Globus pallidus (tissue), 1 donor: Measurements from ENCODE around the gene EXOC6.
"Not testable (repeated sequence)": the region's sequence is repeated elsewhere in the genome, so short reads cannot be mapped to it uniquely, and the experiment has no call there.

Experiments
- DNase-seq: peaks from one replicate; pipeline ENCODE4 v3.0.0-alpha.2; 2015; ENCODE audit warnings: low spot score

The EXOC6 gene

DNA sequence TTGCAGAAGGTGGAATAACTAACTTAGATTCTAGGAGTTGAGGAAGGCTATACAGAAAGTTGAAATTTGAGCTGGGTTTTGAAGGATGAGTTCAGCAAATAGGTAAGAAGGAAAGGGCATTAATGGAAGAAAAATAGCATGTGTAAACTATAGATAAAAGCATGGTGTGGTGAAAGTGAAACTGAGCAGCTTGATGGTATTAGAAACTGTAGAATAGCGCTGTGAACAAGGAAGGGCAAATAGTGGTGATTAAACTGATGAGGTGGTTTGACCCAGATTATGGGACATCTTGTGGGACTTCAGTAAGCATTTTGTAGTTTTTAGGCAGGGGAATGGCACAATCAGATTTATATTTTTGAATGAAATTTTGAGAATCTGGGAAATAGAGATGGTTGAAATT, 90.5 kb downstream of the EXOC6 start:
- DNase-seq = no peak

DNA sequence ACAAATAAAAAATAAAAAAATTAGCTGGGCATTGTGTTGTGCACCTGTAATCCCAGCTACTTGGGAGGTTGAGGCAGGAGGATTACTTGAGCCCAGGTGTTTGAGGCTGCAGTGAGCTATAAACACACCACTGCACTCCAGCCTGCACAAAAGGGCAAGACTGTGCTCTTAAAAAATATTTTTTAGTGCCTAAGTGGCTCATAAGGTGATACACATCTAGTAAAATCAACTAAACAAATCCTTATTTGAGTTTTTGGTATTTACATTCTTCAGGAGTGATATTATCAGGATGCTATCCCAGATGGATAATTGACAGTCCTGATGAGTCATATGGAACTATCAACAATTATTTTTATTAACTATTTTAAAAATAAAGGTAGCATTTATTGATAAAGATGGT, 93.9 kb downstream of the EXOC6 start:
- no peak for DNase-seq

GRCh38 chr10:92946491-92946890, 98.2 kb downstream of the EXOC6 start:
- no peak for DNase-seq

GRCh38 chr10:92952573-92952972, 104.3 kb downstream of the EXOC6 start:
- DNase-seq = not testable (repeated sequence)

GRCh38 chr10:92957223-92958010, 109.1 kb downstream of the EXOC6 start:
- DNase-seq = no peak

DNA sequence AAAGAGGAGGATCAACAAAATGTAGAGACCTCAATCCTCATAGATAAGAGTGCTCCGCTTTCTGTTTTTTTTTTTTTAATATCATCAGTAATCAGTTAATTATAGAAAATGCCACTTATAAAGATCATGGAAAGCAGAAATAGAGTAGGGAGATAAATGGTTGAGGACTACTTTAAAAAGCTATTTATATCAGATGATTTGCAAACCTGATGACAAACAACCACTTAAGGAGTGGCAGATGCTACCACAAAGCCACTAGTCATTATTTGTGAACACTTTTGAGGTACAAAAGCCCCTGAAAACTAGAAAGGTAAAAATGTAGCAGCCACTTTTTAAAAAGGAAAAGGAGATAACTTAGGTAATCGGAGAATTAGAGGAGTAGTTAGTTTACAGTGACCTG, 113.3 kb downstream of the EXOC6 start:
- DNase-seq = no peak

DNA sequence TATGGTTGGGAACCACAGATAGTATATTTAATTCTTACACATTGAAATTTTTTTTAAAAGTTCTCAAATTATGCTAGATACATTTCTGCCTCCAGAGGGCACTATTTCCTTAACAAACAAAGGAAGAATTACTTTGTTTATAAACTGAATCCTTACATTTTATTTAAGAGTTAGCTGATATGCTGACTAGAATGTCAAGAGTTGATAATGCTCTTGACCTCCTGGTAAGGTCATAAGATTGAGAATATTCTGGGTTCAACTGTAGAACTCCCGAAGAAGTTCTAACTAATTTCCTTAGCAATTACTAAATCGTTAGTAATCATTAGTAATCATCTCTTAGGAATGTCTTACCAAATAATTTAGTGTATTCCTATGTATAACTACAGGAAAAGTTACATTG, 117.0 kb downstream of the EXOC6 start:
- no peak for DNase-seq

DNA sequence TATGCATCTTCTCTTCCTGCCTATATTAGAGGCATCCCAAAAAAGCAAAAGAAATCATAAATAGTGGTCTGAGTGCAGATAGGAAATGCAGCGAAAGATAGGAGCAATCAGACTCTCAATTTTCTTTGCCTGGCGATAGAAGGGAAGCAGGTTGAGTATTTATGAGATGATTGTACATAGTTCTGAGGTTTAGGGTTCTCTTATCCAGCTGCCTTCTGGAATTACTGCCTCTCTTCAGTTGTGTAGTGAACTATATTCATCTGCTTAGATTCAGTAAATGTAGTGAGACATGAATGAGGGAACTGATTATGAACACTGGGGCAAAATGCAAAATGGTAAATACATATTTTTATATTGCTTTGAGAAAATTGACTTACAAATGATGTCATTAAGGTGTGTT, 119.3 kb downstream of the EXOC6 start:
- DNase-seq = no peak

GRCh38 chr10:92969151-92969550, 120.8 kb downstream of the EXOC6 start:
- DNase-seq = no peak

- DNase-seq = no peak
Measured at GRCh38 chr10:92970301-92971070, 122.2 kb downstream of the EXOC6 start.

GRCh38 chr10:92972066-92972870, 123.9 kb downstream of the EXOC6 start:
- no peak for DNase-seq

DNA sequence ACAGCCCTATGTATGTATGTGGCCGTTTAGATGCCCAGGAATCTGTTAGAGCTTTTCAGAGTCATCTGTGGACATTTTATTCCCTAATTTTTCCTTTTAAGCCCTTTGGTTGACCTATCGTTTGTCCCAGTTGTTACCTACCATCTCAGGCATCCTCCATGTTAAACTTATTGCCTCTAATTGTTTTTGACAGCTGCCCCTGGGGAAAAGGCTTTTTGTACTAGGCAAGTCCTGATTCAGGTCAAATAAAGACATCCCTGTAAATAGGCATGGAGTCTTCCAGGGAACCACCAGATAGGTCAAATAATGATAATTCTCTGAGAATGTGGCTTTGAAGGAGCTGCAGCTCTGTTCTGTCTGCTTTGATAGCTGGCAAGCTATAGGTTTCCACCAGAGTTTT, 124.6 kb downstream of the EXOC6 start:
- DNase-seq = no peak

DNA sequence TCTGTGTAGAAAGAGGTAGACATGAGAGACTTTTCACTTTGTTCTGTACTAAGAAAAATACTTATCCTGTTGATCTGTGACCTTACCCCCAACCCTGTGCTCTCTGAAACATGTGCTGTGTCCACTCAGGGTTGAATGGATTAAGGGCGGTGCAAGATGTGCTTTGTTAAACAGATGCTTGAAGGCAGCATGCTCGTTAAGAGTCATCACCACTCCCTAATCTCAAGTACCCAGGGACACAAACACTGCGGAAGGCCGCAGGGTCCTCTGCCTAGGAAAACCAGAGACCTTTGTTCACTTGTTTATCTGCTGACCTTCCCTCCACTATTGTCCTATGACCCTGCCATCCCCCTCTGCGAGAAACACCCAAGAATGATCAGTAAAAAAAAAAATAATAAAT, 128.0 kb downstream of the EXOC6 start:
- not testable (repeated sequence) for DNase-seq

DNA sequence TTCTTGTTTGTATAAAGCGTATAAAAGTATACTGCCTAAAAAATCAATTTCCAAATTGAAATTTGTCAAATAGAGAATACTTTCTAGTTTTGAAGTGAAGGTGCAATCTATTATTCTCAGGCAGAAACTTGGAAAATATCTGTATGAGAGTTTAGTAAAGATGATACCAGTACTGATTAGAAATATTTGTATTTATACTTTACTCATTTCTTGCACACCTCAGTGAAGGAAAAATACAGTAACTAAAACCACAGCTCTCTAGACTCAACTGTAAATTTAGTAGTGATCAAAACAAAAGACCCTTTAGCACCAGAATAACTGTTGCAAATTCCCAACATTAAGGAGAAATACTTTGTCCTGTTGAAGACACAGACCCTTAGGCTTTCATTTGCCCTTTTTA, 140.9 kb downstream of the EXOC6 start:
- no peak for DNase-seq

DNA sequence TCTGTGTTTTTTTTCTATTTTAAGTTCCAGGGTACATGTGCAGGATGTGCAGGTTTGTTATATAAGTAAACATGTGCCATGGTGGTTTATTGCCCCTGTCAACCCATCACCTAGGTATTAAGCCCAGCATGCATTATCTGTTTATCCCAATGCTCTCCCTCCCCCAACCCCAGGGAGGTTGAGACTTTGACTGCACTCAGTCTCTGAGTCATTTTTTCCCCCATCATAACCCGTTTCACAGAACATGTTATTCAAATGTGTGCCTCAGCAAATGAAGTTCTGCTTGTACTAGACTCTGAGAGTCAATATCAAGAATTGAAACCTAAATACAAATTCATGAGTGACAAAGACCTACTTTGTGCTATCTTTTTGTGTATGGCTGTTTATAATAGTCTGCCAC, 142.3 kb downstream of the EXOC6 start:
- DNase-seq = no peak

GRCh38 chr10:92991513-92991912, 143.2 kb downstream of the EXOC6 start:
- DNase-seq = no peak

DNA sequence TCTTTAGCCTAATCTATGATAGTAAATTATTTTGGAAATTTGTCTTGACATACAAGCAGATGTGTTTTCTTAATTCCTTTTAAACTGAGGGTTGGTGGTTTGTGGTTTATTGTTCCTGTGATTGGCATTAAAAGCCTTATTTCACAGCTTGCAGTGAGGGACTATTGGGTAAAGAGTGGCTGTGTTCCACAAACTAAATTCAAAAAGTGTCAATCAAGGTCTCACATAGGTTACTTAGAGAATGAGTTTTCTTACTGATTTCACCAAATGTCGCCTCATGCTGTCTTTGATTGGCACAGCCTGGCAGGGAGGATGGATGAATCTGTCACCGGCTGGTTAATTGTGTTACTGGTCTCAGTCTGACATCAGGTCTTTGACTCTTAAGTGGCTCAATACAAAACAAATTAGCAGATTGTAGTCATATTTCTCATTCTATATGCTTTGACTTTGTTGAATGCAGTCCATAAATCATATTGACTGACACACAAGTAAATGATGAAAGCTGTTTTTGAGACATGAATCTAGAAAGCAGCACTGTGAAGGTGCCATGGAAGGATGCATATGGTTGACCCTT, 145.5 kb downstream of the EXOC6 start:
- DNase-seq = no peak

DNA sequence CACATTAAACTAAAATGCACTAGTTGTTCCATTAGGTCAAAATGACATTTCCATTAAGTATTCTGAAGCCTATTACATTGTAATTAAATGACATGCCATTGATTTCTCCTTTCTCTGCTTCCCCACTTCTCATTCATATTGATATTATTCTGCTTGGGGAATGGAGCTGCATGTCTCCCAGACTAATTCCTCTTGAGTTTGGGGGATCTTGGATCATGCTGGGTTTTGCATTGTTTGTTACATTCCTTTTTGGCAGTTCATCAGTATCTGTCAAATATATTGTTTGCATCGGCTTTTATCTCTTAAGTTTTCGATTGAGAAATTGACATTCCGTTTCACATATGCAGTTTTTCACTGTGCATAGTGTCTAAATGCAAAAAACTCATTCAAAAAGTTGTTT, 147.2 kb downstream of the EXOC6 start:
- DNase-seq = no peak

DNA sequence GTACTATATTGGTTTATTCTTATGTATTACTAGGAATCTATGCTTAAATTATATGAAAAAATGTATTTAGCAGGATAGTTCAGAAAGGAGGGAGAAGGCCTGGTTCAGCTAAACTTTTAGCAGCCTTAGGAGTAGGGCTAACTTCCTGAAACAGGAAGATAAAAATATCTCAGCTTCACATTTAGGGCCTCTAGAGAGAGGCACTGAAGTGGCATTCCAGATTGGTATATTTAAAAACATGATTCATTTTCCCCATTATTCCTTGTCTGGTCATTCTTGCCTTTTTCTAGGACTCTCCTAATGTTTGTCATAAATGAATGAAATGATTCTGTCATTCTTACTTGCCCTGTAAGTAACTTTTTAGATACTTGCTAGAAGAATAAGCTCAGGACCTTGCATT, 149.3 kb downstream of the EXOC6 start:
- DNase-seq = no peak

DNA sequence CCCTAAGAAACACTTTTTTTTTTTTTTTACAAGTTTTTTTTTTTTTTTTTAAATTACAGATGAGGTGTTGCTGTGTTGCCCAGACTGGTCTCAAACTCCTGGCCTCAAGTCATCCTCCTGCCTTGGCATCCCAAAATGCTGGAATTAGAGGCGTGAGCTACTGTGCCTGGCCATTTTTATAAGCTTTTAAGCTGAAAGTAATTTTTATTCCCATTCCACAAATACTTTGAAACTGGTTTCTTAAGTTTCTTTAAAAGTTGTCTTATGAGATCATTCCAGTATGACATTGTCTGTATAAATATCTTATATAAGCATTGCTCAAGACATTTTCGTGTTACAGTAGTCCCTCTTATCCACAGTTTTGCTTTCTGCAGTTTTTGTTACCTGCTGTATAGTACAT, 150.9 kb downstream of the EXOC6 start:
- no peak for DNase-seq

GRCh38 chr10:93006435-93007039, 158.2 kb downstream of the EXOC6 start:
- peak; percentile 16 for DNase-seq

GRCh38 chr10:93015722-93016121, 167.4 kb downstream of the EXOC6 start:
- DNase-seq = no peak
